SKM-1 (cell line): ENCODE results near the gene CCT5.
"Not testable (repeated sequence)": the region's sequence is repeated elsewhere in the genome, so short reads cannot be mapped to it uniquely, and the experiment has no call there.

Experiments used
- DNase-seq: peaks from one replicate; lab custom pipeline; 2025; ENCODE audit not compliant: unreplicated experiment; lab: John Stamatoyannopoulos, UW

The CCT5 gene

GRCh38 chr5:10244342-10244944, 5.6 kb upstream of the CCT5 start:
- no peak for DNase-seq

GRCh38 chr5:10246761-10247160, 3.3 kb upstream of the CCT5 start:
- no peak for DNase-seq

- DNase-seq = not testable (repeated sequence)
Measured at GRCh38 chr5:10247217-10247616, 2.9 kb upstream of the CCT5 start.

- no peak for DNase-seq
Measured at GRCh38 chr5:10248378-10249260, 1.5 kb upstream of the CCT5 start.

- DNase-seq = no peak
Measured at GRCh38 chr5:10250806-10251276, 761 bp downstream of the CCT5 start.

GRCh38 chr5:10251405-10251804, 1.3 kb downstream of the CCT5 start:
- DNase-seq = no peak

GRCh38 chr5:10253390-10253789, 3.3 kb downstream of the CCT5 start:
- no peak for DNase-seq

- no peak for DNase-seq
Measured at GRCh38 chr5:10254686-10255085, 4.6 kb downstream of the CCT5 start.

- no peak for DNase-seq
Measured at GRCh38 chr5:10257870-10258269, 7.8 kb downstream of the CCT5 start.

GRCh38 chr5:10259899-10260298, 9.8 kb downstream of the CCT5 start:
- no peak for DNase-seq

GRCh38 chr5:10261065-10261464, 11.0 kb downstream of the CCT5 start:
- no peak for DNase-seq

GRCh38 chr5:10262121-10262774, 12.2 kb downstream of the CCT5 start:
- no peak for DNase-seq

GRCh38 chr5:10262995-10263394, 12.9 kb downstream of the CCT5 start:
- DNase-seq = no peak

GRCh38 chr5:10264604-10265003, 14.5 kb downstream of the CCT5 start:
- no peak for DNase-seq

- DNase-seq = no peak
Measured at GRCh38 chr5:10265245-10266109, 15.4 kb downstream of the CCT5 start.

GRCh38 chr5:10266137-10266536, 16.1 kb downstream of the CCT5 start:
- no peak for DNase-seq

- DNase-seq = no peak
Measured at GRCh38 chr5:10266839-10267238, 16.8 kb downstream of the CCT5 start.

GRCh38 chr5:10268100-10268499, 18.0 kb downstream of the CCT5 start:
- no peak for DNase-seq

GRCh38 chr5:10272053-10272874, 22.2 kb downstream of the CCT5 start:
- no peak for DNase-seq

- not testable (repeated sequence) for DNase-seq
Measured at GRCh38 chr5:10272875-10273209, 22.8 kb downstream of the CCT5 start.
